Measurements from ENCODE around the gene DMTF1. TPM values are rescaled to one million over a fixed set of nuclear protein-coding genes. Genes with fewer than 3 reads are reported as not detected.

Gene DMTF1
- total and polyA plus RNA-seq, 10 of the 15 experiments (the other 5 are each of a cell fraction or from before 2014, with no cell fraction given) = 24.3 to 191 (median 72.0) TPM

- H3K27me3 ChIP-seq (replicated peaks in 1 of 2; ENCODE audit: control insufficient read depth in 2 of 2, insufficient read depth in 2 of 2, low read length in 1 of 2) = no peaks in the 10 kb centered on the region
- WGBS (ENCODE audit: insufficient coverage, insufficient replicate concordance, low lambda C conversion rate, missing lambda C conversion rate) = 97% methylated on average over 3 of the region's 3 CpGs
- TF ChIP-seq RELB (IDR thresholded peaks at IDR 0.05; ENCODE audit: low read depth) (no peak), ATF2 (IDR thresholded peaks at IDR 0.05; ENCODE audit: low read length) (no peak), BRCA1 (IDR thresholded peaks at IDR 0.05; ENCODE audit: low read depth, low read length) (no peak)
- ATAC-seq = no peak
- no TSS peak for BruUV-seq (replicated peaks)
- peaks cover 2% of the 10 kb centered on the region for H3K79me2 ChIP-seq (ENCODE audit: control insufficient read depth, insufficient read depth, low read length)
- SMC1A ChIA-PET (ENCODE audit: uncharacterized antibody, unreplicated experiment) = no interaction called here
- peaks cover 2 to 47% of the 10 kb centered on the region in 2 experiments for H3K36me3 ChIP-seq (ENCODE audit: control insufficient read depth in 2 of 2, insufficient read depth in 2 of 2, low read length in 1 of 2)
- no peak for DNase-seq (ENCODE audit: low read depth, low spot score)
- no peak overlapping the region for H2AFZ ChIP-seq (ENCODE audit: control insufficient read depth, low read depth, low read length)
- POLR2A ChIA-PET = no interaction called here
- no peaks in the 10 kb centered on the region for H3K9me3 ChIP-seq (replicated peaks; ENCODE audit: control insufficient read depth, insufficient read depth, low read length)
- CTCF ChIA-PET = no interaction called here
- H3K27ac ChIP-seq (ENCODE audit: control insufficient read depth, insufficient read depth) = no peak overlapping the region
- intact Hi-C loops (cut with micrococcal nuclease; ENCODE audit: unreplicated experiment) = no loop called here
- no peaks in the 10 kb centered on the region for H4K20me1 ChIP-seq (ENCODE audit: control insufficient read depth, insufficient read depth)
- RAD21 ChIA-PET (ENCODE audit: unreplicated experiment) = no interaction called here
- H3K4me1 ChIP-seq (ENCODE audit: control insufficient read depth, insufficient read depth, low read length) = no peaks in the 10 kb centered on the region
- no peak overlapping the region for H3K4me2 ChIP-seq (ENCODE audit: control insufficient read depth, insufficient read depth)
- in situ Hi-C loops (cut with MboI) = no loop called here
- H3K9ac ChIP-seq (ENCODE audit: control insufficient read depth, insufficient read depth, low read length) = no peak overlapping the region
- FAIRE-seq = no peak
- H3K4me3 ChIP-seq = no peak overlapping the region
These were observed 26.9 kb downstream of the DMTF1 start for GRCh38 chr7:87179180-87179579.

- Histone ChIP-seq H3K9me3 (replicated peaks; ENCODE audit: control insufficient read depth, insufficient read depth, low read length) (no peaks in the 10 kb centered on the region), H3K27ac (ENCODE audit: control insufficient read depth, insufficient read depth) (no peak overlapping the region), H3K4me2 (ENCODE audit: control insufficient read depth, insufficient read depth) (no peak overlapping the region), H3K9ac (ENCODE audit: control insufficient read depth, insufficient read depth, low read length) (no peak overlapping the region), H3K36me3 (ENCODE audit: control insufficient read depth in 2 of 2, insufficient read depth in 2 of 2, low read length in 1 of 2) (peaks cover 11 to 36% of the 10 kb centered on the region in 2 experiments), H3K27me3 (replicated peaks in 1 of 2; ENCODE audit: control insufficient read depth in 2 of 2, insufficient read depth in 2 of 2, low read length in 1 of 2) (no peaks in the 10 kb centered on the region), H2AFZ (ENCODE audit: control insufficient read depth, low read depth, low read length) (no peak overlapping the region), H3K4me1 (ENCODE audit: control insufficient read depth, insufficient read depth, low read length) (no peaks in the 10 kb centered on the region), H4K20me1 (ENCODE audit: control insufficient read depth, insufficient read depth) (no peaks in the 10 kb centered on the region), H3K79me2 (ENCODE audit: control insufficient read depth, insufficient read depth, low read length) (no peaks in the 10 kb centered on the region; the same call in 1 of the 2 replicates), H3K4me3 (no peak overlapping the region)
- TF ChIP-seq NBN (IDR thresholded peaks at IDR 0.05) (no peak), CREB1 (IDR thresholded peaks at IDR 0.05; ENCODE audit: low read depth) (no peak), NRF1 (conservative IDR thresholded peaks at IDR 0.05; ENCODE audit: low read depth, low read length) (no peak), KLF5 (IDR thresholded peaks at IDR 0.05; ENCODE audit: partially characterized antibody) (no peak)
- in situ Hi-C loops (cut with MboI) (no loop called here), intact Hi-C loops (cut with micrococcal nuclease; ENCODE audit: unreplicated experiment) (no loop called here)
- FAIRE-seq (no peak), DNase-seq (ENCODE audit: low read depth, low spot score) (no peak), ATAC-seq (no peak)
- 100% methylated on average over 2 of the region's 2 CpGs for WGBS (ENCODE audit: insufficient coverage, insufficient replicate concordance, low lambda C conversion rate, missing lambda C conversion rate)
- POLR2A ChIA-PET = no interaction called here
- RAD21 ChIA-PET (ENCODE audit: unreplicated experiment) = interaction anchor here (1.2 kb wide), 1 partner anchor 25 kb away, joined by 3 read pairs; no protein-coding TSS in a partner anchor
- no TSS peak for BruUV-seq (replicated peaks)
- CTCF ChIA-PET = interaction anchor here (1.7 to 1.9 kb wide), 2 partner anchors 11 to 15 kb away, joined by 3 to 4 read pairs; no protein-coding TSS in a partner anchor
- SMC1A ChIA-PET (ENCODE audit: uncharacterized antibody, unreplicated experiment) = interaction anchor here (1.4 to 3.4 kb wide), 3 partner anchors 26 to 33 kb away, joined by 5 to 33 read pairs (median 19); partner anchors contain the start of gene TMEM243
These were observed 34.9 kb downstream of the DMTF1 start for GRCh38 chr7:87187120-87187519.

Measured in GM12878 (cell line).